G401.6 (cell line): ENCODE measurements around the gene CTTNBP2NL.
"Not testable (repeated sequence)": the region's sequence is repeated elsewhere in the genome, so short reads cannot be mapped to it uniquely, and the experiment has no call there.

Experiments used
- FAIRE-seq: peaks from 2 replicates; lab custom pipeline; 2012; peaks lifted over from hg19 to GRCh38; lab: Jason Lieb, UNC

CTTNBP2NL gene

GRCh38 chr1:112387807-112388206 lies 8.2 kb upstream of the CTTNBP2NL start:
- FAIRE-seq, result no peak

DNA sequence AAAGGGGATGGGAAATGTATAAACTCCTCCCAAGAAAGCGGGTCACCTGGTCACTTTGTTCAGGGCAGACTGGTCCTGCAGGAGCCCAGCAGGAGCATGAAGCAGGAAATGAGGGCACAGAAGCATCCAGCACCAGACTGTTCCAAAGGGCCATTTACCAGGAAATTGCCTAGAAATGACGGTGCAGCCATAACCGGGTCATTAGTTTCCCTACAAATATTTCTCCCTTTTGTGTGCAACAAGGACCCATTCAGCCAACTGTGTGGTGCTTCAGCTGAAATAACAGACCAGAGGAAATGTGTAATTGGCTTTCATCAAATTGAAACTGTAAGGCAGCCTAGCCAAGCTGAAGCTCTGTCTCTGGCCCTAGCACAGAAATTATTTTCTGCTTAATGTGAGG lies 7.6 kb upstream of the CTTNBP2NL start:
- FAIRE-seq, result no peak

- FAIRE-seq, result no peak
Observed at GRCh38 chr1:112389689-112390088, 6.3 kb upstream of the CTTNBP2NL start.

- FAIRE-seq, result not testable (repeated sequence)
Observed at GRCh38 chr1:112390335-112390734, 5.7 kb upstream of the CTTNBP2NL start.

GRCh38 chr1:112390775-112391602 lies 5.0 kb upstream of the CTTNBP2NL start:
- FAIRE-seq, result peak; percentile 95

DNA sequence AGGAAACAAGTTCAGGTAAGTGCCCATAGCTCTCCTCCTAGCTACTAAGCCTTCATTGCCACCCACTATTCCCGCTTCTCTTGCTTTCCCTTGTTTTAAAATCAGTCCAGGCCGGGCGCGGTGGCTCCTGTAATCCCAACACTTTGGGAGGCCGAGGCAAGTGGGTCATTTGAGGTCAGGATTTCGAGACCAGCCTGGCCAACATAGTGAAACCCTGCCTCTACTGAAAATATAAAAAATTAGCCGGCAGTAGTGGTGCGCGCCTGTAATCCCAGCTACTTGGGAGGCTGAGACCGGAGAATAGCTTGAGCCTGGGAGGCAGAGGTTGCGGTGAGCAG lies 4.4 kb upstream of the CTTNBP2NL start:
- FAIRE-seq, result no peak

GRCh38 chr1:112393631-112393974 lies 2.4 kb upstream of the CTTNBP2NL start:
- FAIRE-seq, result no peak

DNA sequence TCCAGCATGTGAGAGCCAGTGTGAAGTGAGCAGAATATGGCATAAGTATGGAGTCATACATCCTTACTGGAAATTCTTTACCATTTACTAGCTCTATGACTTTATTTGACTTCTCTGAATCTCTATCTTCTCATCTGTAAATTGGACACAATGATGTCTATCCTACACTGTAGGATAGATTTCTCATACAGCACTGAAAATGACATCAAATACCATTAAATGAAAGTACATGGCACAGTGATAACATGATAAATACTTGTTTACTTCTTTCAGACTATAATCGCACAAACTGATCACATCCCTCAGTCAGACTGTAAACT lies 1.3 kb upstream of the CTTNBP2NL start:
- FAIRE-seq, result no peak

GRCh38 chr1:112395256-112395820 lies 676 bp upstream of the CTTNBP2NL start:
- no peak for FAIRE-seq

DNA sequence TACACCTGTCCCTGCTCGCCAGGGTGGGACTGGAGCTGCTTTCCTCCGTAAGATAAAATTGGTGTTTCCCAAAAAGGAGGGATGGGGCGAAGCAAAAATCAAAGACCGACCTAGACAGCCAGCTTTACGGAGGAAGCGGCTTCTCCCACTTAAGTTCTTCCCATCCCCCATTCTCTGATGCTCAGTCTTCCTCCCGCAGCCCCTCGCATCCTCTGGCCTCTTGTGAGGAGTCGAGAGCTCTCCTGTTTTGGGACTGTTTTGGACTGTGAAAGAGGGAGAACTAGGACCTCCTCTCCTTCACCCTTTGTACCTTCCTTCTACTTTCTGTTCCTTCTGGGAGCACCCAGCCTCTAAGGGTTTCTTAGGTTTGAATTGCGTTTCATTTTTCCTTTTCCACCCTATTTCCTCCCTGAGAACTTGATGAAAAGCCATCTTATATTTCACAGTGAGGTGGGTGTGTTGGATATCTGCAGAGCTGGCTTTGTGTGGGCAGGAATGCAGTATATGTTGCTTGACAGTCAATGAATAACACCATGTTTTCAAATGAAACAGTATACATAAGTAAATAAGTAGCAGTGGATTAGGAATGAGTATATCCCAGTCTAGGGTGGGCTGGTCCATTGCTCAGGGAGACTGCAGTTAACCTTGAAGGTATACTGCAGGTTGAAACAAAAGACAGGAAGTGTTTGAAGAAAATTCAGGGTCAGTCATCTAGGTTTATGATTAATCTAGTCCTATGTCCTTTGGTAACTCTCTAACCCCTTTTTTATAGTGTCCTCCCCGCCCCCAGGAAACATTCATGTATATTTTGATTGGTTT lies 848 bp downstream of the CTTNBP2NL start:
- FAIRE-seq, result no peak

GRCh38 chr1:112397841-112398240 lies 1.8 kb downstream of the CTTNBP2NL start:
- no peak for FAIRE-seq

GRCh38 chr1:112399456-112399855 lies 3.4 kb downstream of the CTTNBP2NL start:
- no peak for FAIRE-seq

DNA sequence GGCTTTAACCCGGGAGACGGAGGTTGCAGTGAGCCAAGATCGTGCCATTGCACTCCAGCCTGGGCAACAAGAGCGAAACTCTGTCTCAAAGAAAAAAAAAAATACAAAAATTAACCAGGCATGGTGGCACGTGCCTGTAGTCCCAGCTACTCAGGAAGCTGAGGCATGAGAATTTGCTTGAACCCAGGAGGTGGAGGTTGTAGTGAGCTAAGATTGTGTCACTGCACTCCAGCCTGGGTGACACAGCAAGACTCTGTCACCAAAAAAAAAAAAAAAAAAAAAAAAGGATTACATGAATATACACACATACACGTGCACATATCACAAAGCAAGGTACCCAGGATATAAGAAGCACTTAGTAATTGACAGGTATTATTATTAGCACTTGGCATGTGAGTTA lies 4.7 kb downstream of the CTTNBP2NL start:
- FAIRE-seq, result not testable (repeated sequence)

DNA sequence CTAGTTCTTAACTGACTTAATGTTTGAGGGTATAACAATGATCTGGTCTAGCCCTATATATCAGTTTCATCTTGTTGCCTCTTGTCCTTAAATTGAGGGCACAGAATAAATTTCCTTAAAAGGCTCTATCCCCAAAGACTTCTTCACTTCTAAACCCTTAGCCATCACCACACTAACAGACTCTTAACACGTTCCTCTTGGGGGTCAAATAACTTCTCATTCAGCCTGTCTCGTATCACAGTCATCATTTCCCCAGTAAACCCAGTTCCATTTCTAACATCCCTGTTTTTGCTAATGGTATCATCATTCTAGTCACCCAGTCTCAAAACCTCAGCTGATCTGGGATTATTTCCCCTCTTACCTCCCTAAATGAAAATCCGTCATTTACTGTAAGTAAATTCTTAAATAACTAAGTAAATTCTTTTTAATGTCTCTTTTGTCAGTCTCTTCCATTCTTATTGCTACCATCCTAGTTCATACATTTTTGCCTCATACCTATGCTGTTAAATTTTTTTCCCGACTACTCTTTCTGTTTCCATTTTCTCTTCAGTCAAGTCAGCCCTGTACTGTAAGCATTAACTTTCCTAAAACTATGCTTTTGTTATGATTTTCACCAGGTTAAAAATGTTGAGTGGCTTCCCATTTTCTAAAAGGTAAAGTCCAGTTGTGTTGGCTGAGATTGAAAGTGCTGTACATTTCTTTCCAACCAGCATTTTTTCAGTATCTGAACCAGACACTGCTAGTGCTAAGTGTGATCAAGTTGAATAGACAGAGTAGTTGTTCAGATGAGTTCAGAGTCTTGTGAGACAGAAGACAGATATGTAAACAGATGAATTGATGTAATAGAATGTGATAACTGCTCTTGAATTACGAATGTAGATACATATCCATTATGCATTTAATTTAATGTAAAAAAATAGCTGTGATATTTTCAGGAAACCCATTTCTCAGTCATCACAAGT lies 6.9 kb downstream of the CTTNBP2NL start:
- FAIRE-seq, result no peak

DNA sequence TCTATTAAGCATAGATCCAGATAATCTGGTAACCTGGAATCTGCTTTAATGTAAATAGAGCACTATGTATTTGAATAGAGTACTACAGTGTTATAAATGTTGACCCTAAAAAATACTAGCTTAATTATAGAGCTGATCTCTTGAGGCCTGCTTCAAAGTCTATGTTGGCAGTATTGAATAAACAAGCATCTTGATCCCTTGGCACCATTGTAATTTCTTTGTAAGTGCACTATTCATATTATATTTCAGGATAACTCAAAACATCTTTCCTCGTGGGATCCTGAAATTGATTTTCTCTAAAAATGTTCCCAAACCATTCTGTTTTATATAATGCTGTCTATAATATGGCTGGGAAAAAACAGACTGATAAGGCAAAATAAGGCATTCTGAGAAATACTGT lies 10.8 kb downstream of the CTTNBP2NL start:
- FAIRE-seq, result no peak

- FAIRE-seq, result no peak
Observed at GRCh38 chr1:112409414-112409813, 13.4 kb downstream of the CTTNBP2NL start.

- FAIRE-seq, result no peak
Observed at GRCh38 chr1:112410673-112411072, 14.7 kb downstream of the CTTNBP2NL start.

- no peak for FAIRE-seq
Observed at GRCh38 chr1:112417271-112417670, 21.3 kb downstream of the CTTNBP2NL start.

DNA sequence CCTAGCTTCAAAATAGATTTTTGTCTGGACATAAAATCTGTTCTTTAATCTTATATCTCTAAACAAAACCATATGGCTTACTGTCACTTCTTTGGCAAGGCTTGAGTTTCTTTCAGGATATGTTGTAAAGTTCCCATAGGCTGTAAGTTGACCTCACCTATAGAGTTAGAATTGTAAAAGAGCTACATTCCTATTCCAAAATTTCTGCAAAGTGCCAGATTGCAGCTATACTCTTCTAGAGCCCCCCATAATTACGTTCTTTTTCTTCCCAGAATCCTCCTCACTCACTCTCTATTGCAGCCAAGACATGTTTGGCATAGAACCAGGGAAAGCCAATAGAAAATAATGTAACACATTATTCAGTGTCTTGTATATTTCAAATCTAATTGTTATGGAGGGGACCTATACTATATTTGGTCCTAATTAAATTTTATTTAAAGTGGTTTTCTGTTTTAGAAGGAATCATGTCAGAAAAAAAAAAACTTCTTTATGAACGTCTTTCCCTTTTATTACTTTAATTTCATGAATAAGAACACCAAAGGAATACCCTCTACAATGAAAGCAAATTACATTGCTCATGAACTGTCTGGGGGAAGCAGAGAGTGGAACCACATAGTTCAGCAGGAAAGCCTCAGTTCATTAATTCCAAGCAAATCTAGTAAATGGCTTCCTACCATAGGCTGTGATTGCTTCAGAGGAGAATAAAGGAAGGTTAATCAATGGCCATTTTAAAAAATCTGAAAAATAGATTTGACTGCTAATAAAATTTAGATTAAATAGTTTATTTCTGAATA lies 22.3 kb downstream of the CTTNBP2NL start:
- FAIRE-seq, result peak; percentile 50

DNA sequence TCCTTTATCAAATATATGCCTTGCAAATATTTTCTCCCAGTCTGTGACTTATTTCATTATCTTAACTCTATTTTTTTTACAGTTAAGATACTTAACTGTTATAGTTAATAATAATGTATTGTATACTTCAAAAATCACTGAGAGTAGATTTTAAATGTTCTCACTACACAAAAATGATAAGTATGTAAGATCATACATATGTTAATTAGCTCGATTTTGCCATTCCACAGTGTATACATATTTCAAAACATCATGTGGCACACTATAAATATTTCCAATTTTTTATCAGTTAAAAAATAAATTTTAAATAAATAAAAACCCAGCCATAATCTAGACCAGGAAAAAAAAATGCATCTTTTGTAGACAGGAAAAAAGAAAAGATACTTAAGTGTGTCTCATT lies 27.2 kb downstream of the CTTNBP2NL start:
- FAIRE-seq, result peak; percentile 73

- not testable (repeated sequence) for FAIRE-seq
Observed at GRCh38 chr1:112423666-112424065, 27.7 kb downstream of the CTTNBP2NL start.

- FAIRE-seq, result no peak
Observed at GRCh38 chr1:112429749-112430148, 33.7 kb downstream of the CTTNBP2NL start.
